Hematopoietic multipotent progenitor cell treated with erythropoietin and hydrocortisone succinate and interleukin-3 and kit ligand, for 15 days (in vitro differentiated cells): ENCODE results near the gene TCEANC.
A peak's percentile ranks its signal among the peaks of the same experiment; 100 is the strongest.

Experiments
- DNase-seq: peaks from one replicate; pipeline ENCODE4 v3.0.0-alpha.2; 2015; ENCODE audit warnings: low spot score

Gene TCEANC

GRCh38 chrX:13691841-13692371, 39.0 kb downstream of the TCEANC start:
- DNase-seq = no peak

GRCh38 chrX:13692771-13693231, 39.9 kb downstream of the TCEANC start:
- DNase-seq = no peak

GRCh38 chrX:13693341-13693961, 40.5 kb downstream of the TCEANC start:
- no peak for DNase-seq

DNA sequence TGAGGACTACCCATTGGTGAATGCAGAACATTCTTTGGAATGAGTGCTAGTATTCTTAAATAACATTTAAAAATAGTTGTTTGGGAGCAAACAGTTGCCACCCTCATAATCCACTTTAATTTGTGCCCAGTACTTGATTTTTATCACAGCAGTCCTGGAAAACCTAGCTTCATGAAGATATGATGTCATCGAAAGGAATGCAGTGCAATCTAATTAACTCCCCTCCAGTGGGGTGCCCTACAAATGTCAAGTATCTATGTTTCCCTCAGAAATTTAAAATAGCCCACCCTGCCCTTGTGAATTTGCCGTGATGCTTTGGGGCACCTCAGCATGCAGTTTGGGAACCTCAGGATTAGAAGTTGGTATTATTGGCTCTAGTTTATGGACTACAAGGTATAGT, 41.4 kb downstream of the TCEANC start:
- DNase-seq = no peak

- no peak for DNase-seq
Measured at GRCh38 chrX:13694983-13695382, 42.0 kb downstream of the TCEANC start.

DNA sequence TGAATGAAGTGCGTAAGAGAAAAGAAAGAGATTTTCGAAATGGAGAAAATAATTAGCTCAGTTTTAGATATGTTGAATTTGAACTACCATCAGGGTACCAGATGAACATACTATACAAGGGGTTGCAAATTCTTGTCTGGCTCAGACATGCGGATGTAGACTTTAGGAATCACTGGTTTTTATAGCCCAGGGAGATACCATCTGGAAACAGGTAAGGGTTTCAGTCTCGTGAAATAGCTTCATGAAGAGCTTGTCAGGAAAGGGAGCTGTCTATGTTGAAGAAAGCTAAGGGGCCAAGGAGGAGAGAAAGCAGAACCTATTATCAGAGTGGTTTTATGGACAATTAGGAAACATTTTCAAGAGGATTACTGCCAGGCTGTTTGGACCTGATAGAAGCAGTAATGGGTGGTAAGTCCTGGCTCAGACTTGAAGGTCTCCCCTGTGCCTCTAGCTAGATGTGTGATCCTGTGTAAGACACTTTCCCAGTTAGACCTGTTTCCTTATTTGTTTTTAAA, 42.7 kb downstream of the TCEANC start:
- DNase-seq = no peak

DNA sequence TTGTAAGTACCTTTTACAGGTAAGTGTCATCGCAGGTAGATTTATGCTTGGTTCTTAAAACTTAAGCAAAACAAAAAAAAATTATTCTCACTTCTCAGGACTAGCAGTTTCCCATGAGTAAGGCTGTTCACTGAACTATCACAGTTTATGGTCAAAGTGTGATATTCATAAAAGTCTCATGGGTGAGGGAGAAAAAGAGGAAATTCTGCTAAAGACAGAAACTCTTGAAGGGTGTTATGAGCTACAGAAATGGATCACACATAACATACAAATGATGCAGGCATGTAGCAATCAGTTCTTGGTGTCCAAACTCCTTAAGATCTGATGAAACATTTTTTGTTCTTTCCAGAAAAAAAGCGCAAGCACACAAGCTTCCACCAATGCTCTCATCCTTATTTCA, 44.5 kb downstream of the TCEANC start:
- no peak for DNase-seq

GRCh38 chrX:13697976-13698375, 45.0 kb downstream of the TCEANC start:
- no peak for DNase-seq

DNA sequence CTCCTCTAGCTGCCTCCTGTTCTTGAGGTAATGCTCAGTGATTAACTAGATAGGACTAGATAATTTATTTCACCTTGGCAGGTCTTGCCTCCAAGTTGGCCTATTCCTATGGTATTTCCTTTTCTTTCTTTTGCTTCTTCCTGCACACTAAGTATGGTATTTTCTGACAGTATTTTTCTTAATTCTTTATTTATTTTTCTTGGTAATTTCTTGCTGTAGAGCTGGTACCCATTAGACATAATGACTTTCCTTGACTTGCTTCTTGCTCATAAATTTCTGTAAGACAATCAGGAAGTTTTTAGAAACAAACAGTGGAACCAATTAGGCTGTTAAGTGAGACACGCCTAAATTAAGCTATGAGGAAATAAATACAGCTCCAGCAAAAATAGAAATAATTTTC, 45.5 kb downstream of the TCEANC start:
- DNase-seq = no peak

GRCh38 chrX:13699183-13699826, 46.4 kb downstream of the TCEANC start:
- peak; percentile 31 for DNase-seq

DNA sequence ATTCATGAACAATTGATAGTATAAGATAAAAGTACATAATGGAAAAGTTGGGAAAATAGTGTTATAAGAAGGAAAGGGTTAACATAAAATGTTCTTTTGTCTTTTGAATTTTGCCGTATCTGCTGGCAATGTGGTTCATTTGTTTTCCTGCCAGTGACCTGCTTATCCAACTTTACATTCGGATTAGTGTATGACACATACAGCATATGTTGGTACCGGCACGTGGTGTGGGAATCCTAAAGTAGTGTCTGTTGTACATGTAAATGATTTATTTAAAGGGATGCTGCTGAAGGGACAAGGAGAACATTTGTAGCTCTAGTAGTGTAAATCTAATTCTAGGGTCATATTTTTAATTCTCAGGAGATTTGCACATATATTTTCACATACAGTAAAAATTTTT, 47.4 kb downstream of the TCEANC start:
- DNase-seq = no peak

GRCh38 chrX:13702111-13702789, 49.3 kb downstream of the TCEANC start:
- no peak for DNase-seq

DNA sequence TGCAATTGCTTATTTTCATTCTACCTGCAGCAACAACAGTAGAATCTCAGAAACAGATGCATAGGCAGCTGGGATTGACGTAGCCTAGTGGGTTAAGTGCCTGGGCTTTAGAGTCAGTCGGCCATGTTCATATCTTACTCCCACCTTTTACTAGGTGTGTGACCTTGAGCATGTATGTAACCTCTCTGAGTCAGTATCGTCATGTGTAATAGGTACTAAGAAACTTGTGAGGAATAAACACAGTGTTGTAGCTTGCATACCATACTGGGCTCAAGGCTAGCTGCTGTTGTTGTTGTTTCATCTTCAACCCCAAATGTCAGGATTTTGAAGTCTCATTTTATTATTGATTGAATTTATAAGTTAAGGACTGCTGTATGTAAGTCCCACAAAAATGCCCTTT, 50.2 kb downstream of the TCEANC start:
- no peak for DNase-seq

DNA sequence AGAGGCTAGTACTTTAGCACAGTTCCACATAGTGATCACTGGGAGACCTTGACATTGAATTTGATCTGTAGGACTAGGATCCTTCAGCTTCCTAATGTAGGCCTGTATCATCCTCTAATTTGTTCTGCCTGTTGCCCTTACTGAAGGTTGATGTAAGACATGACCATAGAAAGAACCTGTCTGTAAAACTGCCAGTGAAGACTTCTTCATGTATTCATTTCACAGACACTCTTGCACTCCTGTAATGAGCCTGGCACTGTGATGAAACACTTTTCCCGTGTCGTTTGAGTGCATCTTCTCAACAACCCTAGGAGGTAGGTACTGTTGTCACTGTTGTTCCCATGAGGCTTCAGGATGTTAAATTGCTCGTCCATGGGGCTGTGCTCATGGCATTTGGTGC, 50.6 kb downstream of the TCEANC start:
- DNase-seq = no peak

DNA sequence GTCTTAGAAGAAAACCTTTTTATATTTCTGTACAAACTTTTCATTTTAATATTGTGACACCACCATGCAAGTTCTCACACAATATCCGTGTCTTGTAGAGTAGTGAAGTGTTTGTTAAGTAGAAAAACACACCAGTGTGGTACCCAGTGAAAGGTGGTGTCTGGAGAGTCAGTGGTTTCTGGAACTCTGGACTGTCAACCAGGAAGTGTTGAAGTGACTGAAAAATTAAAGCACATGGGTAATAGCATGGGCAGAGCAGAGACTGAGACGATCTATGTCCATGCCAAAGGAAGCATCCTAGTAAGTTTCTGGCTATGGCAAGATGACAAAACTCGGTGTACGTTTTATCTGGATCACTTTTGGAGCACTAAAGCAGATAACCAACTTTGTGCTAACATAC, 58.2 kb downstream of the TCEANC start:
- DNase-seq = no peak
